Measurements from ENCODE around the gene FMR1.

The FMR1 gene

GRCh38 chrX:147899379-147900114, 12.2 kb upstream of the FMR1 start:
- H3K4me1 ChIP-seq (ENCODE audit: control insufficient read depth, insufficient read depth, low read length) = peaks cover 6% of the 10 kb centered on the region; the same call in 1 of the 2 replicates
- no peaks in the 10 kb centered on the region for H3K9me3 ChIP-seq (ENCODE audit: control insufficient read depth, insufficient read depth, low read depth, low read length)
- no peak overlapping the region for H3K4me3 ChIP-seq (ENCODE audit: low read depth, low read length)

GRCh38 chrX:147900349-147900748, 11.4 kb upstream of the FMR1 start:
- Histone ChIP-seq H3K27ac (ENCODE audit: extremely low read depth, low read depth, low read length) (no peak overlapping the region), H3K4me3 (ENCODE audit: low read depth, low read length) (no peak overlapping the region), H3K4me1 (ENCODE audit: control insufficient read depth, insufficient read depth, low read length) (peaks cover 6% of the 10 kb centered on the region; the same call in 1 of the 2 replicates), H3K9me3 (ENCODE audit: control insufficient read depth, insufficient read depth, low read depth, low read length) (no peaks in the 10 kb centered on the region), H3K36me3 (ENCODE audit: control insufficient read depth in 2 of 2, insufficient read depth in 1 of 2, low read length in 2 of 2) (no peaks in the 10 kb centered on the region)
- no peak for TF ChIP-seq ZFP69B (tag by site-specific recombination; IDR thresholded peaks at IDR 0.05)
- TF ChIP-seq YY1 (tag by site-specific recombination; IDR thresholded peaks at IDR 0.05) = no peak
- no peak for TF ChIP-seq ZNF580 (tag by site-specific recombination; IDR thresholded peaks at IDR 0.05)
- TF ChIP-seq ZNF211 (tag by site-specific recombination; IDR thresholded peaks at IDR 0.05; ENCODE audit: low read depth) = no peak
- ChIA-PET POLR2A (no interaction called here), CTCF (interaction anchor here (0.7 kb wide), 1 partner anchor 19 kb away, joined by 3 read pairs; no protein-coding TSS in a partner anchor)

More at GRCh38 chrX:147899379-147900114, 12.2 kb upstream of the FMR1 start:
- ChIA-PET POLR2A (no interaction called here), CTCF (no interaction called here)
- TF ChIP-seq ZNF214 (tag by site-specific recombination; IDR thresholded peaks at IDR 0.05; ENCODE audit: borderline replicate concordance) (no peak), ZEB2 (tag by site-specific recombination; IDR thresholded peaks at IDR 0.05) (no peak), TCF7L2 (IDR thresholded peaks at IDR 0.05; ENCODE audit: borderline replicate concordance, low read depth, low read length) (0 out of 2 replicates have a peak, but pooled peaks have one; percentile 13)
- Histone ChIP-seq H3K36me3 (ENCODE audit: control insufficient read depth in 2 of 2, insufficient read depth in 1 of 2, low read length in 2 of 2) (no peaks in the 10 kb centered on the region), H3K27ac (ENCODE audit: extremely low read depth, low read depth, low read length) (no peak overlapping the region)

GRCh38 chrX:147901461-147902126, 10.1 kb upstream of the FMR1 start:
- Histone ChIP-seq H3K4me3 (ENCODE audit: low read depth, low read length) (no peak overlapping the region), H3K4me1 (ENCODE audit: control insufficient read depth, insufficient read depth, low read length) (peaks cover 6% of the 10 kb centered on the region; the same call in 1 of the 2 replicates), H3K36me3 (ENCODE audit: control insufficient read depth in 2 of 2, insufficient read depth in 1 of 2, low read length in 2 of 2) (no peaks in the 10 kb centered on the region), H3K27ac (ENCODE audit: extremely low read depth, low read depth, low read length) (no peak overlapping the region), H3K9me3 (ENCODE audit: control insufficient read depth, insufficient read depth, low read depth, low read length) (no peaks in the 10 kb centered on the region)
- TF ChIP-seq ZNF324 (tag by site-specific recombination; IDR thresholded peaks at IDR 0.05) (no peak), ZSCAN30 (tag by site-specific recombination; IDR thresholded peaks at IDR 0.05) (no peak), ZNF423 (tag by site-specific recombination; IDR thresholded peaks at IDR 0.05) (no peak), ZNF76 (tag by site-specific recombination; IDR thresholded peaks at IDR 0.05; ENCODE audit: borderline replicate concordance, low read depth) (no peak), ZNF529 (tag by site-specific recombination; IDR thresholded peaks at IDR 0.05; ENCODE audit: insufficient replicate concordance) (no peak), ZNF114 (tag by site-specific recombination; IDR thresholded peaks at IDR 0.05) (no peak), ZNF654 (tag by site-specific recombination; IDR thresholded peaks at IDR 0.05; ENCODE audit: low read depth) (no peak)
- POLR2A ChIA-PET = no interaction called here
- CTCF ChIA-PET = interaction anchor here (1.1 kb wide), 1 partner anchor 98 kb away, joined by 4 read pairs; no protein-coding TSS in a partner anchor

GRCh38 chrX:147902270-147902669, 9.4 kb upstream of the FMR1 start:
- Histone ChIP-seq H3K27ac (ENCODE audit: extremely low read depth, low read depth, low read length) (no peak overlapping the region), H3K9me3 (ENCODE audit: control insufficient read depth, insufficient read depth, low read depth, low read length) (no peaks in the 10 kb centered on the region), H3K4me3 (ENCODE audit: low read depth, low read length) (no peak overlapping the region), H3K4me1 (ENCODE audit: control insufficient read depth, insufficient read depth, low read length) (peaks cover 6% of the 10 kb centered on the region; the same call in 1 of the 2 replicates), H3K36me3 (ENCODE audit: control insufficient read depth in 2 of 2, insufficient read depth in 1 of 2, low read length in 2 of 2) (no peaks in the 10 kb centered on the region)
- CTCF ChIA-PET = interaction anchor here (1.1 kb wide), 1 partner anchor 99 kb away, joined by 4 read pairs; no protein-coding TSS in a partner anchor
- POLR2A ChIA-PET = no interaction called here
- no peak for TF ChIP-seq ZSCAN18 (tag by site-specific recombination; IDR thresholded peaks at IDR 0.05)
- TF ChIP-seq ZNF341 (tag by site-specific recombination; IDR thresholded peaks at IDR 0.05; ENCODE audit: low read depth) = no peak
- no peak for TF ChIP-seq ZNF140 (tag by site-specific recombination; IDR thresholded peaks at IDR 0.05)
- TF ChIP-seq ZNF416 (tag by site-specific recombination; IDR thresholded peaks at IDR 0.05) = no peak
- no peak for TF ChIP-seq ZNF518A (tag by site-specific recombination; conservative IDR thresholded peaks at IDR 0.05; ENCODE audit: low read depth)

All from HEK293 (cell line).